ENCODE results near the gene KRTAP5-3. TPM values are rescaled to one million over a fixed set of nuclear protein-coding genes. Genes with fewer than 3 reads are reported as not detected.

KRTAP5-3 gene
- total and polyA plus RNA-seq, 2 of the 13 experiments (the other 11 are each of a cell fraction or from before 2014, with no cell fraction given): not detected

DNA sequence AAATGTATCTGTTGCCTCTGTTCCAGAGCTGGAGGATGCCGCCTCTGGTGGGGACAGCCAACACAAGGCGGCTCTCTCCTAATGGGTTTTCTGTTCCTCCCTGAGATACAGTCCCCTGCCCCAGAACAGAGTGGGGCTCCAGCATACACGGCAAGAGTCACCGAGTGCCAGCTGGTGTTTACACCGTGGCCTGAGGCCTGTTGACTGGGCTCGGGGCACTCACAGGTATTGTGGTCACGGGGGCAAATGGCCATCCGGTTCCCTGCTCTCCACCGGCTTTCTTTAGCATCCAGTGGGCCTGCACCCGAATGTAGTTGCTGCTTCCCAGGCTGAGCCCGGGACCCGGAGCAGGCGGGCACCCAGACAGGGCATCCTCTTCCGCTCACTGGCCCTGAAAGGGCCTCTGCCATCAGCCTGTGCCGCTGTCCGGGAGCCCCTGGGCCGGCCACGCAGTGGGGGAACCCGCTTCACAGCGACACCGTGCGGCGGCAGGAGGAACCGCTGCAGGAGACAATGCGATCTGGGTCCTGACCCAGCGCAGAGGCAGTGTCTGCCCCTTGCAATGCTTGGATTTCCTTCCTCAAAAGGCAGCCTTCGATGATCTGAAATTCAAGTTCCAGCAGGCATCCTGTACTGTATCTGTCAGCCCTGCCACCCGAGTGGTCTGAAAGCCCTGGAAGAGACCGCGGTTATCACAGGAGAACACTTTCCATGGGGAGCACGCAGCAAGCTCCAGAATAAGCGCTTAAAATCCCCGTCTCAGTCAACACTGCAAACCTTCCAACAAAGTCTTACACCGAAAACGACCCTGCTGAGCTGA is 20.5 kb upstream of the KRTAP5-3 start:
- Histone ChIP-seq H3K4me1 (ENCODE audit: insufficient read depth, low read length) (no peaks in the 10 kb centered on the region), H3K9me3 (ENCODE audit: low read length) (no peaks in the 10 kb centered on the region), H4K20me1 (ENCODE audit: insufficient read depth, low read length) (no peaks in the 10 kb centered on the region), H3K27me3 (ENCODE audit: control insufficient read depth in 1 of 2, insufficient read depth in 2 of 2, low read length in 2 of 2) (peaks cover 15 to 77% of the 10 kb centered on the region in 2 experiments), H3K4me2 (ENCODE audit: low read depth, low read length) (no peak overlapping the region), H3K36me3 (replicated peaks in 1 of 2; ENCODE audit: control insufficient read depth in 1 of 2, insufficient read depth in 2 of 2, low read length in 2 of 2) (no peaks in the 10 kb centered on the region), H3K79me2 (ENCODE audit: insufficient read depth, low read length) (no peaks in the 10 kb centered on the region), H3K9ac (ENCODE audit: insufficient read depth, low read depth, low read length) (no peak overlapping the region), H3K4me3 (replicated peaks in 1 of 3; ENCODE audit: insufficient read depth in 1 of 3, low read depth in 2 of 3, low read length in 3 of 3) (no peak overlapping the region), H3K27ac (ENCODE audit: extremely low read length, insufficient read depth, low read length) (no peak overlapping the region), H2AFZ (ENCODE audit: low read length) (no peak overlapping the region)
- POLR2A ChIA-PET: no interaction called here
- peak; percentile 95 for ATAC-seq
- peak; percentile 21 for DNase-seq (ENCODE audit: low spot score)
- intact Hi-C loops (cut with micrococcal nuclease; ENCODE audit: unreplicated experiment): loop anchor here (5.0 kb wide), 1 partner anchor 81 kb away; no protein-coding TSS in a partner anchor
- FAIRE-seq: no peak
- CTCF ChIA-PET (ENCODE audit: low intra/inter-chr PET ratio, low total read pairs): interaction anchor here (1.3 to 2.6 kb wide), 3 partner anchors 33 to 528 kb away, joined by 3 to 13 read pairs (median 6); no protein-coding TSS in a partner anchor
- in situ Hi-C loops (cut with HindIII; ENCODE audit: extremely low pct_ligation_motif_present, low pct_unique_long_range_greater_than_20kb): no loop called here
- WGBS (ENCODE audit: low lambda C conversion rate): 6% methylated on average over 11 of the region's 35 CpGs
- BruUV-seq (replicated peaks): no TSS peak
- TF ChIP-seq ZNF251 (CRISPR knock-in tag; IDR thresholded peaks at IDR 0.05): no peak
- peak; percentile 69 for TF ChIP-seq STAG1 (CRISPR knock-in tag; IDR thresholded peaks at IDR 0.05)
- TF ChIP-seq, protein P1, sequence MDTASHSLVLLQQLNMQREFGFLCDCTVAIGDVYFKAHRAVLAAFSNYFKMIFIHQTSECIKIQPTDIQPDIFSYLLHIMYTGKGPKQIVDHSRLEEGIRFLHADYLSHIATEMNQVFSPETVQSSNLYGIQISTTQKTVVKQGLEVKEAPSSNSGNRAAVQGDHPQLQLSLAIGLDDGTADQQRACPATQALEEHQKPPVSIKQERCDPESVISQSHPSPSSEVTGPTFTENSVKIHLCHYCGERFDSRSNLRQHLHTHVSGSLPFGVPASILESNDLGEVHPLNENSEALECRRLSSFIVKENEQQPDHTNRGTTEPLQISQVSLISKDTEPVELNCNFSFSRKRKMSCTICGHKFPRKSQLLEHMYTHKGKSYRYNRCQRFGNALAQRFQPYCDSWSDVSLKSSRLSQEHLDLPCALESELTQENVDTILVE (CRISPR knock-in tag; IDR thresholded peaks at IDR 0.05): 0 out of 2 replicates have a peak, but pooled peaks have one; percentile 56
- peak; percentile 92 for TF ChIP-seq ZSCAN22 (CRISPR knock-in tag; IDR thresholded peaks at IDR 0.05)
- TF ChIP-seq, protein P2, sequence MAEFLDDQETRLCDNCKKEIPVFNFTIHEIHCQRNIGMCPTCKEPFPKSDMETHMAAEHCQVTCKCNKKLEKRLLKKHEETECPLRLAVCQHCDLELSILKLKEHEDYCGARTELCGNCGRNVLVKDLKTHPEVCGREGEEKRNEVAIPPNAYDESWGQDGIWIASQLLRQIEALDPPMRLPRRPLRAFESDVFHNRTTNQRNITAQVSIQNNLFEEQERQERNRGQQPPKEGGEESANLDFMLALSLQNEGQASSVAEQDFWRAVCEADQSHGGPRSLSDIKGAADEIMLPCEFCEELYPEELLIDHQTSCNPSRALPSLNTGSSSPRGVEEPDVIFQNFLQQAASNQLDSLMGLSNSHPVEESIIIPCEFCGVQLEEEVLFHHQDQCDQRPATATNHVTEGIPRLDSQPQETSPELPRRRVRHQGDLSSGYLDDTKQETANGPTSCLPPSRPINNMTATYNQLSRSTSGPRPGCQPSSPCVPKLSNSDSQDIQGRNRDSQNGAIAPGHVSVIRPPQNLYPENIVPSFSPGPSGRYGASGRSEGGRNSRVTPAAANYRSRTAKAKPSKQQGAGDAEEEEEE (CRISPR knock-in tag; IDR thresholded peaks at IDR 0.05; ENCODE audit: borderline replicate concordance): 0 out of 2 replicates have a peak, but pooled peaks have one; percentile 28
- no peak; the same call in 1 of the 2 replicates for TF ChIP-seq ZFY (CRISPR knock-in tag; IDR thresholded peaks at IDR 0.05)
- TF ChIP-seq TEAD3 (CRISPR knock-in tag; optimal IDR thresholded peaks at IDR 0.05; ENCODE audit: borderline replicate concordance): peak; percentile 35
- TF ChIP-seq KMT2A (CRISPR knock-in tag; IDR thresholded peaks at IDR 0.05): no peak
- TF ChIP-seq ZNF382 (CRISPR knock-in tag; IDR thresholded peaks at IDR 0.05; ENCODE audit: borderline replicate concordance): no peak
- peak; percentile 24; the same call in 1 of the 2 replicates for TF ChIP-seq ZFX (CRISPR knock-in tag; IDR thresholded peaks at IDR 0.05; ENCODE audit: low read depth)
- peak; percentile 54 for TF ChIP-seq PTBP1 (IDR thresholded peaks at IDR 0.05; ENCODE audit: low read depth, low read length, poor library complexity, severe bottlenecking)
- TF ChIP-seq THAP11 (CRISPR knock-in tag; IDR thresholded peaks at IDR 0.05): no peak
- peak; percentile 47; the same call in 1 of the 2 replicates for TF ChIP-seq GABPB1 (CRISPR knock-in tag; IDR thresholded peaks at IDR 0.05)
- TF ChIP-seq SSRP1 (CRISPR knock-in tag; IDR thresholded peaks at IDR 0.05): no peak
- no peak for TF ChIP-seq DR1 (CRISPR knock-in tag; IDR thresholded peaks at IDR 0.05)
- TF ChIP-seq SRSF9 (IDR thresholded peaks at IDR 0.05; ENCODE audit: borderline replicate concordance, insufficient read depth, low read depth, low read length, poor library complexity, severe bottlenecking): no peak
- no peak for TF ChIP-seq ZNF484 (CRISPR knock-in tag; IDR thresholded peaks at IDR 0.05; ENCODE audit: borderline replicate concordance, low read depth)
- no peak for TF ChIP-seq MED1 (CRISPR knock-in tag; IDR thresholded peaks at IDR 0.05)
- no peak for TF ChIP-seq ZNF776 (CRISPR knock-in tag; IDR thresholded peaks at IDR 0.05)
- TF ChIP-seq KDM2A (CRISPR knock-in tag; IDR thresholded peaks at IDR 0.05; ENCODE audit: borderline replicate concordance, low read depth): peak; percentile 49; the same call in 1 of the 2 replicates
- TF ChIP-seq EZH2 (conservative IDR thresholded peaks at IDR 0.05; ENCODE audit: low read depth, low read length): 0 out of 2 replicates have a peak, but pooled peaks have one; percentile 75
- no peak for TF ChIP-seq ZFP36 (IDR thresholded peaks at IDR 0.05; ENCODE audit: borderline replicate concordance, low read depth, low read length, partially characterized antibody)
- TF ChIP-seq ZNF879 (CRISPR knock-in tag; IDR thresholded peaks at IDR 0.05): no peak
